MCF 10A (cell line): ENCODE data around the gene SCUBE3. TPM values are rescaled to one million over a fixed set of nuclear protein-coding genes. Genes with fewer than 3 reads are reported as not detected.

Source experiments
- BruUV-seq: library from RNA; stranded (reverse); fragments of 400-500 nt; replicated peaks from 2 replicates; lab custom pipeline; 2021; lab: Mats Ljungman, UMichigan
- CTCF ChIA-PET: fragments of 300-600 bp; sonication (Branson Sonifier 250); formaldehyde crosslinking; extraction: SDS; loops from one replicate; lab custom pipeline; 2021; ENCODE audit warnings: antibody characterized with exemption, inconsistent platforms; lab: Yijun Ruan, JAX
- POLR2A ChIA-PET: fragments of 300-600, 350-650 bp; sonication (Branson Sonifier 250); formaldehyde crosslinking; extraction: SDS; loops from one replicate; lab custom pipeline; 2020; ENCODE audit warnings: antibody characterized with exemption, inconsistent platforms; lab: Yijun Ruan, JAX
- DNase-seq: peaks from one replicate; pipeline ENCODE4 v3.0.0-alpha.2; 2018; ENCODE audit not compliant: unreplicated experiment
- H3K27ac Mint-ChIP-seq: one replicate; pipeline ENCODE4 v1.8.0; 2022; ENCODE audit warnings: mild to moderate bottlenecking, low read depth, mixed read lengths; ENCODE audit not compliant: unreplicated experiment
- H3K27me3 Mint-ChIP-seq: one replicate; pipeline ENCODE4 v1.8.0; 2022; ENCODE audit warnings: mixed read lengths; ENCODE audit not compliant: insufficient read depth, unreplicated experiment
- H3K36me3 Mint-ChIP-seq: one replicate; pipeline ENCODE4 v1.8.0; 2022; ENCODE audit warnings: mild to moderate bottlenecking, moderate library complexity, mixed read lengths; ENCODE audit not compliant: insufficient read depth, unreplicated experiment
- H3K4me1 Mint-ChIP-seq: one replicate; pipeline ENCODE4 v1.8.0; 2022; ENCODE audit warnings: mixed read lengths; ENCODE audit not compliant: insufficient read depth, unreplicated experiment
- H3K4me3 Mint-ChIP-seq: one replicate; pipeline ENCODE4 v1.8.0; 2022; ENCODE audit warnings: mild to moderate bottlenecking, moderate library complexity, mixed read lengths; ENCODE audit not compliant: unreplicated experiment
- H3K9me3 Mint-ChIP-seq: one replicate; pipeline ENCODE4 v1.8.0; 2022; ENCODE audit warnings: mixed read lengths; ENCODE audit not compliant: unreplicated experiment
- intact Hi-C: fragments of 100-400 bp; cut with micrococcal nuclease; formaldehyde crosslinking; loops from 2 replicates; pipeline ENCODE4 v1.14.1; 2022
- total RNA-seq: library from RNA; stranded (reverse); gene quantifications from 2 replicates; pipeline ENCODE4 v1.2.3, GENCODE V29; 2022
- TF ChIP-seq, protein P1 (sequence below): fragments of 200-600 bp; IDR thresholded peaks from one replicate; pipeline ENCODE4 v1.8.0; 2022; ENCODE audit warnings: antibody characterized with exemption, mild to moderate bottlenecking; ENCODE audit not compliant: unreplicated experiment

The SCUBE3 gene
- total RNA-seq, 1 experiment from 2014 or later: not detected

DNA sequence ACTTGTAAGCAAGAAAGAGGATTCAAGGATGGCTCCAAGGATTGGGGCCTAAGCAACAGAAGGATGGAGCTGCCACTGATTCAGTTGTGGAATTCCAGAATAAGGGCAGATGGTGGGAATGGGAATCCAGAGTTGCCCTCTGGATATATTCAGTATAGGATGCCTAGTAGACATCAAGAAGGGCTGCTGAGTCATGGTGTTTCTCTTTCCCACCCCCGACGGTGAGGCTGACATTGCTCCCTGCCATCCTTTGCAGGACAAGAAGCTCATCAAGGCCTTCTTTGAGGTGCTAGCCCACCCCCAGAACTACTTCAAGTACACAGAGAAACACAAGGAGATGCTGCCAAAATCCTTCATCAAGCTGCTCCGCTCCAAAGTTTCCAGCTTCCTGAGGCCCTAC lies 34.5 kb downstream of the SCUBE3 start:
- TF ChIP-seq, protein P1, sequence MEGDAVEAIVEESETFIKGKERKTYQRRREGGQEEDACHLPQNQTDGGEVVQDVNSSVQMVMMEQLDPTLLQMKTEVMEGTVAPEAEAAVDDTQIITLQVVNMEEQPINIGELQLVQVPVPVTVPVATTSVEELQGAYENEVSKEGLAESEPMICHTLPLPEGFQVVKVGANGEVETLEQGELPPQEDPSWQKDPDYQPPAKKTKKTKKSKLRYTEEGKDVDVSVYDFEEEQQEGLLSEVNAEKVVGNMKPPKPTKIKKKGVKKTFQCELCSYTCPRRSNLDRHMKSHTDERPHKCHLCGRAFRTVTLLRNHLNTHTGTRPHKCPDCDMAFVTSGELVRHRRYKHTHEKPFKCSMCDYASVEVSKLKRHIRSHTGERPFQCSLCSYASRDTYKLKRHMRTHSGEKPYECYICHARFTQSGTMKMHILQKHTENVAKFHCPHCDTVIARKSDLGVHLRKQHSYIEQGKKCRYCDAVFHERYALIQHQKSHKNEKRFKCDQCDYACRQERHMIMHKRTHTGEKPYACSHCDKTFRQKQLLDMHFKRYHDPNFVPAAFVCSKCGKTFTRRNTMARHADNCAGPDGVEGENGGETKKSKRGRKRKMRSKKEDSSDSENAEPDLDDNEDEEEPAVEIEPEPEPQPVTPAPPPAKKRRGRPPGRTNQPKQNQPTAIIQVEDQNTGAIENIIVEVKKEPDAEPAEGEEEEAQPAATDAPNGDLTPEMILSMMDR: no peak
- peaks cover 7% of the 10 kb centered on the region for H3K36me3 Mint-ChIP-seq
- no peak for DNase-seq
- H3K27me3 Mint-ChIP-seq: no peaks in the 10 kb centered on the region
- H3K27ac Mint-ChIP-seq: no peak overlapping the region
- ChIA-PET CTCF (interaction anchor here (3.2 kb wide), 1 partner anchor 7 kb away, joined by 22 read pairs; no protein-coding TSS in a partner anchor), POLR2A (interaction anchor here (0.6 to 1.0 kb wide), 2 partner anchors 11 to 380 kb away, joined by 3 to 4 read pairs; partner anchors contain the start of gene ZNF76)
- BruUV-seq: no TSS peak
- intact Hi-C loops: no loop called here
- no peak overlapping the region for H3K4me3 Mint-ChIP-seq
- peaks cover 5% of the 10 kb centered on the region for H3K4me1 Mint-ChIP-seq
- H3K9me3 Mint-ChIP-seq: no peaks in the 10 kb centered on the region

DNA sequence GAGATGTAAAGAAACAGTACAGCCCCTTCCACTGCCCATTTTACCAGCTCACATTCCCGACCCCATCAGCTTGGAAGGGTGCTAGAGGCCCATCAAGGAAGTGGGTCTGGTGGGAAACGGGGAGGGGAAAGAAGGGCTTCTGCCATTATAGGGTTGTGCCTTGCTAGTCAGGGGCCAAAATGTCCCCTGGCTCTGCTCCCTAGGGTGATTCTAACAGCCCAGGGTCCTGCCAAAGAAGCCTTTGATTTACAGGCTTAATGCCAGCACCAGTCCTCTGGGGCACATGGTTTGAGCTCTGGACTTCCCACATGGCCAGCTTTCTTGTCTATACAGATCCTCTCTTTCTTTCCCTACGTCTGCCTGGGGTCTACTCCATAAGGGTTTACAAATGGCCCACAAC lies 35.2 kb downstream of the SCUBE3 start:
- BruUV-seq: no TSS peak
- Mint-ChIP-seq H3K9me3 (no peaks in the 10 kb centered on the region), H3K4me1 (peaks cover 9% of the 10 kb centered on the region), H3K27ac (no peak overlapping the region), H3K27me3 (no peaks in the 10 kb centered on the region), H3K4me3 (no peak overlapping the region), H3K36me3 (peaks cover 7% of the 10 kb centered on the region)
- TF ChIP-seq, protein P1: no peak
- ChIA-PET POLR2A (interaction anchor here (0.6 to 1.0 kb wide), 2 partner anchors 10 to 381 kb away, joined by 3 to 4 read pairs; partner anchors contain the start of gene ZNF76), CTCF (interaction anchor here (0.7 to 3.2 kb wide), 2 partner anchors 8 to 103 kb away, joined by 3 to 22 read pairs; no protein-coding TSS in a partner anchor)
- no peak for DNase-seq
- intact Hi-C loops: no loop called here

DNA sequence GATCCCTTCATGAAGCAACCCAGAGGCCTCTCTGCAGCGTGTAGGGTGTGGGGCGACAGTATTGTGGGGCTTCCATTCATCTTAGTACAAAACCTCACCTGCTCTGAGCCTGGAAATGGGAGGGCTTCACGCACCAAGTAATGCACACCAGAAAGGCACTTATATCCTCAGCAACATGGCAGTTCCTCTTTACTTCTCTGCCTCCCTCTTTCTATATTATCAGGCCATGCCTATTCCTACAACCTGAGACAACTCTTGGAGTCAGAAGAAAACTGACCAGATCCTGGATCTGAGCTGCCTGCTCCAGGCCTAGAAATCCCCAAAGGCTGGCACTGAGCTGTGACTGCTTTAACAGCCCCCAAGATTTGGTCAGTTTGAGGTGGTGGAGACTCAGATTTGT lies 38.2 kb downstream of the SCUBE3 start:
- H3K4me3 Mint-ChIP-seq: no peak overlapping the region
- no peaks in the 10 kb centered on the region for H3K9me3 Mint-ChIP-seq
- no peak for DNase-seq
- peaks cover 7% of the 10 kb centered on the region for H3K36me3 Mint-ChIP-seq
- no peak overlapping the region for H3K27ac Mint-ChIP-seq
- intact Hi-C loops: no loop called here
- no peaks in the 10 kb centered on the region for H3K27me3 Mint-ChIP-seq
- BruUV-seq: no TSS peak
- POLR2A ChIA-PET: no interaction called here
- peaks cover 10% of the 10 kb centered on the region for H3K4me1 Mint-ChIP-seq
- TF ChIP-seq, protein P1: no peak
- CTCF ChIA-PET: interaction anchor here (0.6 kb wide), 1 partner anchor 9 kb away, joined by 4 read pairs; no protein-coding TSS in a partner anchor

DNA sequence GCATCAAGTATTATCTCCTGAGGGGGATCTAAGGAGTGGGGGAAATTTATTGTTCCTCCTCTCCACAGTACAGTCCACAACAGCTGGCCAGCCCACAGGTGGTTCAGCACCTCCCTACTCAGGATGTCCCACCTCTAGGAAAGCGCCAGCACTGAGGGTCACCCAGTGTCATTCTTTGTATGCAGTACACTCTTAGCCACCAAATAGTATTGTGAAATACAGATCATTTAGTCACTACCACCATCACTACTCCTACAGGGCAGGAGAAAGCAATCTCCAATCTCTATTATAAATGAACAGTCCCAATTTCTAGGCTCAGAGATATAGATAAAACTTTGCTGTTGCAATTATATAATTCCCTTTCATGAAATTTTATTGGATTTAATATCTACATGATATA lies 39.5 kb downstream of the SCUBE3 start:
- intact Hi-C loops: no loop called here
- no peak for DNase-seq
- ChIA-PET POLR2A (interaction anchor here (0.6 kb wide), 1 partner anchor 949 kb away, joined by 3 read pairs; no protein-coding TSS in a partner anchor), CTCF (no interaction called here)
- no peak overlapping the region for H3K27ac Mint-ChIP-seq
- no peaks in the 10 kb centered on the region for H3K9me3 Mint-ChIP-seq
- no peaks in the 10 kb centered on the region for H3K27me3 Mint-ChIP-seq
- BruUV-seq: no TSS peak
- H3K4me3 Mint-ChIP-seq: no peak overlapping the region
- peaks cover 10% of the 10 kb centered on the region for H3K4me1 Mint-ChIP-seq
- H3K36me3 Mint-ChIP-seq: peaks cover 7% of the 10 kb centered on the region
- TF ChIP-seq, protein P1: no peak
